HCT116 (cell line): ENCODE measurements around the gene RAB1A. TPM values are rescaled to one million over a fixed set of nuclear protein-coding genes. Genes with fewer than 3 reads are reported as not detected.

Experiments
- ATAC-seq: fragments of 200-7000 bp; cut with Tn5 transposase; 2 replicates; pipeline ENCODE4 v1.9.1; 2020; ENCODE audit warnings: mild to moderate bottlenecking, moderate library complexity
- BruUV-seq: library from RNA; stranded (reverse); fragments of 400-500 nt; replicated peaks from 2 replicates; lab custom pipeline; 2021; lab: Mats Ljungman, UMichigan
- CTCF ChIA-PET: fragments of 300-600 bp; sonication (Branson Sonifier 250); formaldehyde crosslinking; loops from one replicate; lab custom pipeline; 2021; ENCODE audit warnings: antibody characterized with exemption; lab: Charles Lee
- POLR2A ChIA-PET: fragments of 300-600, 350-600 bp; sonication (Branson Sonifier 250); formaldehyde crosslinking; loops from one replicate; lab custom pipeline; 2021; ENCODE audit warnings: antibody characterized with exemption; lab: Charles Lee
- RAD21 ChIA-PET, 2 experiments: fragments of 300-600 bp; sonication (Branson Sonifier 250); formaldehyde crosslinking; loops; one replicate each; lab custom pipeline; 2023; ENCODE audit warnings: low total read pairs in 2 of 2; ENCODE audit not compliant: uncharacterized antibody in 2 of 2, unreplicated experiment in 2 of 2, low non-redundant PET in 1 of 2; lab: Charles Lee
- DNase-seq: peaks from one replicate; pipeline ENCODE4 v3.0.0-alpha.2; 2010; ENCODE audit warnings: low read depth, low spot score
- H2AFZ ChIP-seq: fragments of 200-600 bp; shearing (Covaris generic), sonication (generic); 2 replicates; pipeline ENCODE4 v1.6.1; 2017; ENCODE audit warnings: low read depth, mixed run types, mixed read lengths, antibody characterized with exemption, low read length; ENCODE audit not compliant: poor library complexity, severe bottlenecking
- H3K27ac ChIP-seq: 2 replicates; pipeline ENCODE4 v1.5.1; 2012; ENCODE audit warnings: low read depth, low read length
- H3K27me3 ChIP-seq: fragments of 200-600 bp; sonication (generic); 2 replicates; pipeline ENCODE4 v1.6.1; 2016; ENCODE audit warnings: mixed run types, low read length, mixed read lengths; ENCODE audit not compliant: insufficient read depth
- H3K36me3 ChIP-seq, 2 experiments: fragments of 200-500 bp in 1 of 2; fragments of 200-600 bp in 1 of 2; sonication (Bioruptor generic) in 1 of 2; sonication (generic) in 1 of 2; 2 replicates each; pipeline versions ENCODE4 v1.5.1 to v1.6.1; 2014 to 2016; ENCODE audit warnings: low read length in 2 of 2, inconsistent platforms in 1 of 2, mixed read lengths in 1 of 2, mixed run types in 1 of 2; ENCODE audit not compliant: insufficient read depth in 2 of 2, control insufficient read depth in 1 of 2
- H3K4me1 ChIP-seq, 2 experiments: fragments of 200-600 bp in 1 of 2; sonication (generic) in 1 of 2; 2 replicates each; pipeline versions ENCODE4 v1.5.1 to v1.6.1; 2012 to 2017; ENCODE audit warnings: low read length in 2 of 2, inconsistent platforms in 1 of 2, mild to moderate bottlenecking in 1 of 2, mixed read lengths in 1 of 2, mixed run types in 1 of 2, moderate library complexity in 1 of 2; ENCODE audit not compliant: insufficient read depth in 2 of 2, control insufficient read depth in 1 of 2
- H3K4me2 ChIP-seq: fragments of 200-600 bp; sonication (generic); 2 replicates; pipeline ENCODE4 v1.6.1; 2017; ENCODE audit warnings: mixed run types, low read length, mixed read lengths
- H3K4me3 ChIP-seq, 2 experiments: fragments of 200-600 bp in 1 of 2; sonication (generic) in 1 of 2; replicated peaks in 1 of 2; 2 replicates each; pipeline ENCODE4 v1.5.1; 2011 to 2016; ENCODE audit warnings: low read length in 2 of 2, control low read depth in 1 of 2, low read depth in 1 of 2, mild to moderate bottlenecking in 1 of 2, mixed read lengths in 1 of 2, mixed run types in 1 of 2
- H3K79me2 ChIP-seq: fragments of 200-600 bp; sonication (generic); 2 replicates; pipeline ENCODE4 v1.6.1; 2017; ENCODE audit warnings: mild to moderate bottlenecking, mixed run types, low read length, moderate library complexity, mixed read lengths; ENCODE audit not compliant: insufficient read depth
- H3K9ac ChIP-seq: fragments of 200-600 bp; sonication (generic); 2 replicates; pipeline ENCODE4 v1.6.1; 2016; ENCODE audit warnings: low read length, mixed read lengths
- H3K9me2 ChIP-seq: fragments of 200-600 bp; sonication (generic), shearing (Covaris generic); 2 replicates; pipeline ENCODE4 v1.6.1; 2017; ENCODE audit warnings: mixed run types, mild to moderate bottlenecking, moderate library complexity; ENCODE audit not compliant: insufficient read depth
- H3K9me3 ChIP-seq, 2 experiments: fragments of 200-500 bp in 1 of 2; fragments of 200-600 bp in 1 of 2; sonication (Bioruptor generic) in 1 of 2; sonication (generic) in 1 of 2; 2 replicates each; pipeline ENCODE4 v1.6.1; 2014 to 2017; ENCODE audit warnings: low read length in 2 of 2, mixed read lengths in 2 of 2, inconsistent platforms in 1 of 2, low read depth in 1 of 2, mild to moderate bottlenecking in 1 of 2, mixed run types in 1 of 2, moderate library complexity in 1 of 2; ENCODE audit not compliant: control insufficient read depth in 1 of 2, insufficient read depth in 1 of 2
- H4K20me1 ChIP-seq: fragments of 200-600 bp; sonication (generic), shearing (Covaris generic); 2 replicates; pipeline ENCODE4 v1.6.1; 2017; ENCODE audit warnings: mixed run types, mild to moderate bottlenecking, moderate library complexity; ENCODE audit not compliant: insufficient read depth
- CBX3 ChIP-seq: IDR thresholded peaks from 2 replicates; pipeline ENCODE4 v1.6.1; 2012; ENCODE audit warnings: low read depth
- CEBPB ChIP-seq: IDR thresholded peaks from 2 replicates; pipeline ENCODE4 v1.6.1; 2012; ENCODE audit warnings: low read depth
- EGR1 ChIP-seq: IDR thresholded peaks from 2 replicates; pipeline ENCODE4 v1.6.1; 2012; ENCODE audit warnings: low read depth
- EZH2 ChIP-seq: fragments of 200-600 bp; sonication (generic); IDR thresholded peaks from 2 replicates; pipeline ENCODE4 v1.6.1; 2017; ENCODE audit warnings: antibody characterized with exemption, mixed run types
- POLR2A ChIP-seq: IDR thresholded peaks from 2 replicates; pipeline ENCODE4 v1.7.0; 2011; ENCODE audit warnings: borderline replicate concordance; ENCODE audit not compliant: insufficient read depth, insufficient read length; ENCODE audit errors: extremely low read depth
- POLR2AphosphoS5 ChIP-seq: IDR thresholded peaks from 2 replicates; pipeline ENCODE4 v1.6.1; 2011; ENCODE audit warnings: mild to moderate bottlenecking, low read depth, low read length, moderate library complexity
- RAD21 ChIP-seq: IDR thresholded peaks from 2 replicates; pipeline ENCODE4 v1.6.1; 2012; ENCODE audit warnings: low read depth, mild to moderate bottlenecking
- SIN3A ChIP-seq: IDR thresholded peaks from 2 replicates; pipeline ENCODE4 v1.6.1; 2012; ENCODE audit warnings: low read depth
- SP1 ChIP-seq: IDR thresholded peaks from 2 replicates; pipeline ENCODE4 v1.6.1; 2012; ENCODE audit warnings: low read depth
- SRF ChIP-seq: IDR thresholded peaks from 2 replicates; pipeline ENCODE4 v1.6.1; 2012; ENCODE audit warnings: low read depth
- TCF7L2 ChIP-seq: IDR thresholded peaks from 2 replicates; pipeline ENCODE4 v1.7.0; 2011; ENCODE audit warnings: borderline replicate concordance, inconsistent platforms; ENCODE audit not compliant: insufficient read depth, insufficient read length; ENCODE audit errors: extremely low read depth
- ZFX ChIP-seq: fragments of 450-650 bp; IDR thresholded peaks from 2 replicates; pipeline ENCODE4 v1.6.1; 2017
- ZNF274 ChIP-seq: fragments of 200-500 bp; sonication (Bioruptor generic); IDR thresholded peaks from 2 replicates; pipeline ENCODE4 v1.6.1; 2014; ENCODE audit warnings: mild to moderate bottlenecking, low read depth, low read length, inconsistent platforms
- intact Hi-C: fragments of 100-400 bp; cut with micrococcal nuclease; formaldehyde crosslinking; loops from 2 replicates; pipeline ENCODE4 v1.10.0; 2022
- total RNA-seq: library from RNA; stranded (reverse); gene quantifications from one replicate; pipeline ENCODE4 v1.2.1, GENCODE V29; 2021; ENCODE audit not compliant: unreplicated experiment
- TF ChIP-seq, protein P1 (sequence below): IDR thresholded peaks from 2 replicates; pipeline ENCODE4 v1.6.1; 2012
- TF ChIP-seq, protein P2 (sequence below): IDR thresholded peaks from 2 replicates; pipeline ENCODE4 v1.6.1; 2012; ENCODE audit warnings: low read depth
- TF ChIP-seq, protein P3 (sequence below), 3 experiments: fragments of 200-600 bp in 1 of 3; sonication (generic) in 1 of 3; IDR thresholded peaks in 2 of 3; conservative IDR thresholded peaks in 1 of 3; 2 replicates each; pipeline ENCODE4 v1.5.1; 2012 to 2017; ENCODE audit warnings: low read depth in 2 of 3, low read length in 2 of 3, antibody characterized with exemption in 1 of 3, borderline replicate concordance in 1 of 3, control low read depth in 1 of 3, mild to moderate bottlenecking in 1 of 3, mixed read lengths in 1 of 3, mixed run types in 1 of 3, moderate library complexity in 1 of 3; ENCODE audit not compliant: insufficient read depth in 1 of 3

RAB1A gene
- total RNA-seq, 1 experiment from 2014 or later = 131 TPM

DNA sequence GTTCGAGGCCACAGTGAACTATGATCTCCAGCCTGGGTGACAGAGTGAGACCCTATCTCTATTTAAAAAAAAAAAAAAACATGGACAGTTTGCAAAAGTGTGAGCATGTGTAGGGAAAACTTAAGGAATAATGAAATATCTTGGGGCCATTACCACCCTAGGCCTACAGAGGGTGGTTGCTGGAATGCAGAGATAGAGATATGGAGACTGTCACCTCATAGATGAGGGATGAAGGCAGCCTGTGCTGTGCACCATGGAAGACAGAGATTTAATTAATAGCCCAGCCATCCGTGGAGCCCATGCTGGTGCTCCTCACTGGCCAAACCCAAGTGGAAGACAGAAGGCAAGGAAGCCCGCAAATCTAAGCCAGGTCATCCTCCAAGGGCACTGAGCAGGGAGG lies 90.3 kb downstream of the RAB1A start:
- RAD21 ChIA-PET = interaction anchor here in 1 of 2 experiments (1.0 kb wide), 1 partner anchor 122 kb away, joined by 8 read pairs; no protein-coding TSS in a partner anchor
- no peak overlapping the region for H2AFZ ChIP-seq
- no peak overlapping the region for H3K4me2 ChIP-seq
- no TSS peak for BruUV-seq
- intact Hi-C loops = loop anchor here (1.0 kb wide), 1 partner anchor 122 kb away; no protein-coding TSS in a partner anchor
- H4K20me1 ChIP-seq = no peaks in the 10 kb centered on the region
- DNase-seq (no peak), ATAC-seq (no peak)
- no peak for TF ChIP-seq SIN3A
- TF ChIP-seq EGR1 = no peak
- TF ChIP-seq POLR2AphosphoS5 = no peak
- no peak for TF ChIP-seq RAD21
- TF ChIP-seq ZFX = no peak
- TF ChIP-seq, protein P1, sequence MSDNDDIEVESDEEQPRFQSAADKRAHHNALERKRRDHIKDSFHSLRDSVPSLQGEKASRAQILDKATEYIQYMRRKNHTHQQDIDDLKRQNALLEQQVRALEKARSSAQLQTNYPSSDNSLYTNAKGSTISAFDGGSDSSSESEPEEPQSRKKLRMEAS = no peak
- TF ChIP-seq, protein P2, sequence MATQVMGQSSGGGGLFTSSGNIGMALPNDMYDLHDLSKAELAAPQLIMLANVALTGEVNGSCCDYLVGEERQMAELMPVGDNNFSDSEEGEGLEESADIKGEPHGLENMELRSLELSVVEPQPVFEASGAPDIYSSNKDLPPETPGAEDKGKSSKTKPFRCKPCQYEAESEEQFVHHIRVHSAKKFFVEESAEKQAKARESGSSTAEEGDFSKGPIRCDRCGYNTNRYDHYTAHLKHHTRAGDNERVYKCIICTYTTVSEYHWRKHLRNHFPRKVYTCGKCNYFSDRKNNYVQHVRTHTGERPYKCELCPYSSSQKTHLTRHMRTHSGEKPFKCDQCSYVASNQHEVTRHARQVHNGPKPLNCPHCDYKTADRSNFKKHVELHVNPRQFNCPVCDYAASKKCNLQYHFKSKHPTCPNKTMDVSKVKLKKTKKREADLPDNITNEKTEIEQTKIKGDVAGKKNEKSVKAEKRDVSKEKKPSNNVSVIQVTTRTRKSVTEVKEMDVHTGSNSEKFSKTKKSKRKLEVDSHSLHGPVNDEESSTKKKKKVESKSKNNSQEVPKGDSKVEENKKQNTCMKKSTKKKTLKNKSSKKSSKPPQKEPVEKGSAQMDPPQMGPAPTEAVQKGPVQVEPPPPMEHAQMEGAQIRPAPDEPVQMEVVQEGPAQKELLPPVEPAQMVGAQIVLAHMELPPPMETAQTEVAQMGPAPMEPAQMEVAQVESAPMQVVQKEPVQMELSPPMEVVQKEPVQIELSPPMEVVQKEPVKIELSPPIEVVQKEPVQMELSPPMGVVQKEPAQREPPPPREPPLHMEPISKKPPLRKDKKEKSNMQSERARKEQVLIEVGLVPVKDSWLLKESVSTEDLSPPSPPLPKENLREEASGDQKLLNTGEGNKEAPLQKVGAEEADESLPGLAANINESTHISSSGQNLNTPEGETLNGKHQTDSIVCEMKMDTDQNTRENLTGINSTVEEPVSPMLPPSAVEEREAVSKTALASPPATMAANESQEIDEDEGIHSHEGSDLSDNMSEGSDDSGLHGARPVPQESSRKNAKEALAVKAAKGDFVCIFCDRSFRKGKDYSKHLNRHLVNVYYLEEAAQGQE = no peak
- no peak for TF ChIP-seq POLR2A
- TF ChIP-seq TCF7L2 = no peak
- no peak for TF ChIP-seq EZH2
- no peak for TF ChIP-seq CBX3
- TF ChIP-seq SP1 = no peak
- no peak for TF ChIP-seq SRF
- TF ChIP-seq, protein P3, sequence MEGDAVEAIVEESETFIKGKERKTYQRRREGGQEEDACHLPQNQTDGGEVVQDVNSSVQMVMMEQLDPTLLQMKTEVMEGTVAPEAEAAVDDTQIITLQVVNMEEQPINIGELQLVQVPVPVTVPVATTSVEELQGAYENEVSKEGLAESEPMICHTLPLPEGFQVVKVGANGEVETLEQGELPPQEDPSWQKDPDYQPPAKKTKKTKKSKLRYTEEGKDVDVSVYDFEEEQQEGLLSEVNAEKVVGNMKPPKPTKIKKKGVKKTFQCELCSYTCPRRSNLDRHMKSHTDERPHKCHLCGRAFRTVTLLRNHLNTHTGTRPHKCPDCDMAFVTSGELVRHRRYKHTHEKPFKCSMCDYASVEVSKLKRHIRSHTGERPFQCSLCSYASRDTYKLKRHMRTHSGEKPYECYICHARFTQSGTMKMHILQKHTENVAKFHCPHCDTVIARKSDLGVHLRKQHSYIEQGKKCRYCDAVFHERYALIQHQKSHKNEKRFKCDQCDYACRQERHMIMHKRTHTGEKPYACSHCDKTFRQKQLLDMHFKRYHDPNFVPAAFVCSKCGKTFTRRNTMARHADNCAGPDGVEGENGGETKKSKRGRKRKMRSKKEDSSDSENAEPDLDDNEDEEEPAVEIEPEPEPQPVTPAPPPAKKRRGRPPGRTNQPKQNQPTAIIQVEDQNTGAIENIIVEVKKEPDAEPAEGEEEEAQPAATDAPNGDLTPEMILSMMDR (IDR thresholded peaks at IDR 0.05 in 2 of 3, conservative IDR thresholded peaks at IDR 0.05 in 1 of 3; ENCODE audit: borderline replicate concordance in 1 of 3, insufficient read depth in 1 of 3, low read depth in 2 of 3, low read length in 2 of 3) = no peak
- no peak for TF ChIP-seq CEBPB
- TF ChIP-seq ZNF274 = no peak
- H3K9me3 ChIP-seq = peaks cover 0 to 12% of the 10 kb centered on the region in 2 experiments; a peak in 1 of 4 replicates
- no peaks in the 10 kb centered on the region for H3K9me2 ChIP-seq
- H3K27ac ChIP-seq = no peak overlapping the region
- H3K27me3 ChIP-seq = no peaks in the 10 kb centered on the region
- no peaks in the 10 kb centered on the region for H3K36me3 ChIP-seq
- H3K79me2 ChIP-seq = no peaks in the 10 kb centered on the region
- H3K4me3 ChIP-seq = no peak overlapping the region
- CTCF ChIA-PET = interaction anchor here (0.7 to 1.0 kb wide), 2 partner anchors 10 to 122 kb away, joined by 3 to 11 read pairs; no protein-coding TSS in a partner anchor
- H3K4me1 ChIP-seq = peaks cover 3 to 5% of the 10 kb centered on the region in 2 experiments; a peak in 1 of 4 replicates
- no peak overlapping the region for H3K9ac ChIP-seq
- POLR2A ChIA-PET = no interaction called here
